ENCODE data around the gene THSD7A. TPM values are rescaled to one million over a fixed set of nuclear protein-coding genes. Genes with fewer than 3 reads are reported as not detected.

Gene THSD7A
- total and polyA plus RNA-seq, 9 of the 15 experiments (the other 6 are each of a cell fraction or from before 2014, with no cell fraction given): 0.01 to 0.02 TPM; not detected in 7

GRCh38 chr7:11701829-11702560, 130.0 kb downstream of the THSD7A start:
- Histone ChIP-seq H2AFZ (ENCODE audit: low read depth, low read length) (no peak overlapping the region), H3K4me3 (no peak overlapping the region), H3K9me3 (replicated peaks; ENCODE audit: control insufficient read depth, insufficient read depth, low read depth, low read length) (0 out of 2 replicates have a peak, but pooled peaks cover 2% of the 10 kb centered on the region), H3K9me1 (ENCODE audit: control insufficient read depth, insufficient read depth, low read length) (no peaks in the 10 kb centered on the region), H3K79me2 (ENCODE audit: control insufficient read depth, insufficient read depth, low read length) (no peaks in the 10 kb centered on the region), H3K4me1 (replicated peaks in 1 of 2; ENCODE audit: control insufficient read depth in 2 of 2, insufficient read depth in 2 of 2, low read length in 2 of 2) (no peaks in the 10 kb centered on the region), H3K36me3 (ENCODE audit: control insufficient read depth, insufficient read depth, low read length) (no peaks in the 10 kb centered on the region), H3K4me2 (ENCODE audit: insufficient read depth, low read length) (no peak overlapping the region), H3K27ac (ENCODE audit: extremely low read depth, low read depth, low read length) (no peak overlapping the region), H3K27me3 (ENCODE audit: control insufficient read depth in 2 of 2, insufficient read depth in 2 of 2, low read length in 2 of 2) (no peaks in the 10 kb centered on the region), H3K9ac (ENCODE audit: insufficient read depth in 1 of 2, low read depth in 2 of 2, low read length in 2 of 2) (no peak overlapping the region), H4K20me1 (replicated peaks; ENCODE audit: control insufficient read depth, insufficient read depth, low read length) (no peaks in the 10 kb centered on the region)
- CTCF ChIA-PET (ENCODE audit: low intra/inter-chr PET ratio): no interaction called here
- POLR2A ChIA-PET: no interaction called here
- no TSS peak for BruUV-seq (replicated peaks)
- WGBS (ENCODE audit: insufficient coverage, low coverage, missing lambda C conversion rate): 1% methylated on average over 6 of the region's 6 CpGs
- in situ Hi-C loops (cut with MboI) (no loop called here), intact Hi-C loops (cut with micrococcal nuclease) (no loop called here)
- ATAC-seq (no peak), DNase-seq (ENCODE audit: extremely low read depth in 1 of 4, low spot score in 3 of 4) (no peak), FAIRE-seq (no peak)
- TF ChIP-seq NFIC (IDR thresholded peaks at IDR 0.05) (no peak), CBFA2T3 (IDR thresholded peaks at IDR 0.05) (no peak), ZNF780A (CRISPR knock-in tag; IDR thresholded peaks at IDR 0.05) (no peak), TEAD2 (tag; IDR thresholded peaks at IDR 0.05) (no peak), ZZZ3 (IDR thresholded peaks at IDR 0.05) (no peak), SMAD4 (CRISPR knock-in tag; conservative IDR thresholded peaks at IDR 0.05) (no peak), ETV6 (IDR thresholded peaks at IDR 0.05; ENCODE audit: borderline replicate concordance in 1 of 2, low read depth in 2 of 2, low read length in 1 of 2) (no peak), ETV6 (CRISPR knock-in tag; IDR thresholded peaks at IDR 0.05; ENCODE audit: borderline replicate concordance) (no peak), MCM2 (IDR thresholded peaks at IDR 0.05; ENCODE audit: low read depth) (no peak), ZNF133 (CRISPR knock-in tag; IDR thresholded peaks at IDR 0.05) (no peak), MCM7 (IDR thresholded peaks at IDR 0.05) (no peak)
